ENCODE data around the gene TAMALIN.

- TF ChIP-seq CTCF (IDR thresholded peaks at IDR 0.05) (no peak), POLR2A (IDR thresholded peaks at IDR 0.05) (no peak)
Observed at GRCh38 chr12:52007982-52008510, 1.3 kb downstream of the TAMALIN start.

All from adrenal gland (tissue), 5 donors.